Hair follicular keratinocyte (primary cell): ENCODE data around the gene CCDC190. TPM values are rescaled to one million over a fixed set of nuclear protein-coding genes. Genes with fewer than 3 reads are reported as not detected.

Source experiments
- total RNA-seq: library from RNA; depleted of rRNA; stranded (reverse); fragments of >200 nt; gene quantifications from 2 replicates; pipeline ENCODE4 v1.2.3, GENCODE V29; 2015

The CCDC190 gene, protein sequence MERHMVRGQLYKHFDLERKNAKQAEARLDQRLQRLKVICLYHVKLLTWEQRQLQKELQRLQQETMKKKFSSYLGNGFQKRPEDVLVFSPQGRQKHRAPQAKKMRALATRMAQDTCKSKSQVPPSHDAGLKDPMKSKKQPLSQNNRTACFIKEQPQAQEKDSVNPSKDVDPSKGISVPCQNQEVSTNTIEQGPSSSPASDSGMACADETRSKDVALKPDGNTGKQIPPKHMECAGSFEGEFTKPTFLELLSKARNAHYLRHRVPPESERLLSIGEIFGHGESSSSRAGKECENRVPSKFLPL
- total RNA-seq = not detected in 2 replicates

DNA sequence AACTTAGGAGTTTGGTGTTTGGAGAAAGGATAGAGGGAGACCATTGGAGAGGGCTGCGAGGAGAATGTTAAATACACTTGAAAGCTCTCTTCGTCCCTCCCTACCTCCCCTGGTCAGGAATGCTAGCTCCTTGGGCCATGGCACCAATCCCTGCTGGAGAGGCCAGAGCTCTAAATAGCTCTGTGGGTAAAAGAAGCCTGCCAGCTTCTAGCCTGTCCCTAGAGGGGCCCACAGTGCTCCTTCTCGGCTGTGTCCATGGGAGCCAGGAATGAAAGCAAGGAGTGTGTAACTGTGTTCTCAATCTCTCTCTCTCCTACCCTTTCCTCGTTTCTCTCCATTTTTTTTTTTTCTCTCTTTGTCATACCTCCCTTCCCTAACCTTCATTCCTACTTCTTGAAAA is at the start of gene CCDC190:
Gene CCDC190 (minus strand): TSS at position 75 of the 400 bp plus-strand sequence. CDS start 1,529 bp downstream, outside the sequence.

Other genes starting within 250 kb of the CCDC190 start
- gene DDR2, start 228.7 kb downstream of the CCDC190 start, total RNA-seq = 3.1 and 6.1 TPM in 2 replicates
- gene HSD17B7, start 70.5 kb downstream of the CCDC190 start, total RNA-seq = 32.2 and 33.6 TPM in 2 replicates
- gene RGS4, start 208.2 kb upstream of the CCDC190 start, total RNA-seq = 0.04 TPM in 1 of 2 replicates, not detected in the other